HCT116 (cell line): ENCODE data around the gene FAN1. TPM values are rescaled to one million over a fixed set of nuclear protein-coding genes. Genes with fewer than 3 reads are reported as not detected.

Experiments
- ATAC-seq: fragments of 200-7000 bp; cut with Tn5 transposase; 2 replicates; pipeline ENCODE4 v1.9.1; 2020; ENCODE audit warnings: mild to moderate bottlenecking, moderate library complexity
- BruUV-seq: library from RNA; stranded (reverse); fragments of 400-500 nt; replicated peaks from 2 replicates; lab custom pipeline; 2021; lab: Mats Ljungman, UMichigan
- CTCF ChIA-PET: fragments of 300-600 bp; sonication (Branson Sonifier 250); formaldehyde crosslinking; loops from one replicate; lab custom pipeline; 2021; ENCODE audit warnings: antibody characterized with exemption; lab: Charles Lee
- POLR2A ChIA-PET: fragments of 300-600, 350-600 bp; sonication (Branson Sonifier 250); formaldehyde crosslinking; loops from one replicate; lab custom pipeline; 2021; ENCODE audit warnings: antibody characterized with exemption; lab: Charles Lee
- RAD21 ChIA-PET, 2 experiments: fragments of 300-600 bp; sonication (Branson Sonifier 250); formaldehyde crosslinking; loops; one replicate each; lab custom pipeline; 2023; ENCODE audit warnings: low total read pairs in 2 of 2; ENCODE audit not compliant: uncharacterized antibody in 2 of 2, unreplicated experiment in 2 of 2, low non-redundant PET in 1 of 2; lab: Charles Lee
- DNase-seq: peaks from one replicate; pipeline ENCODE4 v3.0.0-alpha.2; 2010; ENCODE audit warnings: low read depth, low spot score
- H2AFZ ChIP-seq: fragments of 200-600 bp; shearing (Covaris generic), sonication (generic); 2 replicates; pipeline ENCODE4 v1.6.1; 2017; ENCODE audit warnings: low read depth, mixed run types, mixed read lengths, antibody characterized with exemption, low read length; ENCODE audit not compliant: poor library complexity, severe bottlenecking
- H3K27ac ChIP-seq: 2 replicates; pipeline ENCODE4 v1.5.1; 2012; ENCODE audit warnings: low read depth, low read length
- H3K27me3 ChIP-seq: fragments of 200-600 bp; sonication (generic); 2 replicates; pipeline ENCODE4 v1.6.1; 2016; ENCODE audit warnings: mixed run types, low read length, mixed read lengths; ENCODE audit not compliant: insufficient read depth
- H3K36me3 ChIP-seq, 2 experiments: fragments of 200-500 bp in 1 of 2; fragments of 200-600 bp in 1 of 2; sonication (Bioruptor generic) in 1 of 2; sonication (generic) in 1 of 2; 2 replicates each; pipeline versions ENCODE4 v1.5.1 to v1.6.1; 2014 to 2016; ENCODE audit warnings: low read length in 2 of 2, inconsistent platforms in 1 of 2, mixed read lengths in 1 of 2, mixed run types in 1 of 2; ENCODE audit not compliant: insufficient read depth in 2 of 2, control insufficient read depth in 1 of 2
- H3K4me1 ChIP-seq, 2 experiments: fragments of 200-600 bp in 1 of 2; sonication (generic) in 1 of 2; 2 replicates each; pipeline versions ENCODE4 v1.5.1 to v1.6.1; 2012 to 2017; ENCODE audit warnings: low read length in 2 of 2, inconsistent platforms in 1 of 2, mild to moderate bottlenecking in 1 of 2, mixed read lengths in 1 of 2, mixed run types in 1 of 2, moderate library complexity in 1 of 2; ENCODE audit not compliant: insufficient read depth in 2 of 2, control insufficient read depth in 1 of 2
- H3K4me2 ChIP-seq: fragments of 200-600 bp; sonication (generic); 2 replicates; pipeline ENCODE4 v1.6.1; 2017; ENCODE audit warnings: mixed run types, low read length, mixed read lengths
- H3K4me3 ChIP-seq, 2 experiments: fragments of 200-600 bp in 1 of 2; sonication (generic) in 1 of 2; replicated peaks in 1 of 2; 2 replicates each; pipeline ENCODE4 v1.5.1; 2011 to 2016; ENCODE audit warnings: low read length in 2 of 2, control low read depth in 1 of 2, low read depth in 1 of 2, mild to moderate bottlenecking in 1 of 2, mixed read lengths in 1 of 2, mixed run types in 1 of 2
- H3K79me2 ChIP-seq: fragments of 200-600 bp; sonication (generic); 2 replicates; pipeline ENCODE4 v1.6.1; 2017; ENCODE audit warnings: mild to moderate bottlenecking, mixed run types, low read length, moderate library complexity, mixed read lengths; ENCODE audit not compliant: insufficient read depth
- H3K9ac ChIP-seq: fragments of 200-600 bp; sonication (generic); 2 replicates; pipeline ENCODE4 v1.6.1; 2016; ENCODE audit warnings: low read length, mixed read lengths
- H3K9me2 ChIP-seq: fragments of 200-600 bp; sonication (generic), shearing (Covaris generic); 2 replicates; pipeline ENCODE4 v1.6.1; 2017; ENCODE audit warnings: mixed run types, mild to moderate bottlenecking, moderate library complexity; ENCODE audit not compliant: insufficient read depth
- H3K9me3 ChIP-seq, 2 experiments: fragments of 200-500 bp in 1 of 2; fragments of 200-600 bp in 1 of 2; sonication (Bioruptor generic) in 1 of 2; sonication (generic) in 1 of 2; 2 replicates each; pipeline ENCODE4 v1.6.1; 2014 to 2017; ENCODE audit warnings: low read length in 2 of 2, mixed read lengths in 2 of 2, inconsistent platforms in 1 of 2, low read depth in 1 of 2, mild to moderate bottlenecking in 1 of 2, mixed run types in 1 of 2, moderate library complexity in 1 of 2; ENCODE audit not compliant: control insufficient read depth in 1 of 2, insufficient read depth in 1 of 2
- H4K20me1 ChIP-seq: fragments of 200-600 bp; sonication (generic), shearing (Covaris generic); 2 replicates; pipeline ENCODE4 v1.6.1; 2017; ENCODE audit warnings: mixed run types, mild to moderate bottlenecking, moderate library complexity; ENCODE audit not compliant: insufficient read depth
- ATF3 ChIP-seq: IDR thresholded peaks from 2 replicates; pipeline ENCODE4 v1.6.1; 2012
- CBX3 ChIP-seq: IDR thresholded peaks from 2 replicates; pipeline ENCODE4 v1.6.1; 2012; ENCODE audit warnings: low read depth
- CTCF ChIP-seq, 3 experiments: fragments of 200-600 bp in 1 of 3; sonication (generic) in 1 of 3; IDR thresholded peaks in 2 of 3; conservative IDR thresholded peaks in 1 of 3; 2 replicates each; pipeline ENCODE4 v1.5.1; 2012 to 2017; ENCODE audit warnings: low read depth in 2 of 3, low read length in 2 of 3, antibody characterized with exemption in 1 of 3, borderline replicate concordance in 1 of 3, control low read depth in 1 of 3, mild to moderate bottlenecking in 1 of 3, mixed read lengths in 1 of 3, mixed run types in 1 of 3, moderate library complexity in 1 of 3; ENCODE audit not compliant: insufficient read depth in 1 of 3
- ELF1 ChIP-seq: IDR thresholded peaks from 2 replicates; pipeline ENCODE4 v1.6.1; 2012; ENCODE audit warnings: low read depth, borderline replicate concordance
- MAX ChIP-seq: IDR thresholded peaks from 2 replicates; pipeline ENCODE4 v1.6.1; 2012
- RAD21 ChIP-seq: IDR thresholded peaks from 2 replicates; pipeline ENCODE4 v1.6.1; 2012; ENCODE audit warnings: low read depth, mild to moderate bottlenecking
- REST ChIP-seq: IDR thresholded peaks from 2 replicates; pipeline ENCODE4 v1.6.1; 2012; ENCODE audit warnings: low read depth
- TCF7L2 ChIP-seq: IDR thresholded peaks from 2 replicates; pipeline ENCODE4 v1.7.0; 2011; ENCODE audit warnings: borderline replicate concordance, inconsistent platforms; ENCODE audit not compliant: insufficient read depth, insufficient read length; ENCODE audit errors: extremely low read depth
- ZNF274 ChIP-seq: fragments of 200-500 bp; sonication (Bioruptor generic); IDR thresholded peaks from 2 replicates; pipeline ENCODE4 v1.6.1; 2014; ENCODE audit warnings: mild to moderate bottlenecking, low read depth, low read length, inconsistent platforms
- intact Hi-C: fragments of 100-400 bp; cut with micrococcal nuclease; formaldehyde crosslinking; loops from 2 replicates; pipeline ENCODE4 v1.10.0; 2022
- total RNA-seq: library from RNA; stranded (reverse); gene quantifications from one replicate; pipeline ENCODE4 v1.2.1, GENCODE V29; 2021; ENCODE audit not compliant: unreplicated experiment

Gene FAN1
- total RNA-seq, 1 experiment from 2014 or later, result 17.4 TPM

- Histone ChIP-seq H3K4me2 (no peak overlapping the region), H3K9ac (no peak overlapping the region), H4K20me1 (no peaks in the 10 kb centered on the region), H3K9me2 (no peaks in the 10 kb centered on the region), H3K27me3 (no peaks in the 10 kb centered on the region), H3K4me3 (no peak overlapping the region), H3K79me2 (no peaks in the 10 kb centered on the region), H3K9me3 (no peaks in the 10 kb centered on the region), H3K36me3 (no peaks in the 10 kb centered on the region), H2AFZ (no peak overlapping the region), H3K4me1 (no peaks in the 10 kb centered on the region), H3K27ac (no peak overlapping the region)
- no peak for ATAC-seq
- no peak for TF ChIP-seq RAD21
- ChIA-PET POLR2A (no interaction called here), RAD21 (no interaction called here), CTCF (no interaction called here)
- BruUV-seq, result no TSS peak
- intact Hi-C loops, result no loop called here
- no peak for DNase-seq
Measured at GRCh38 chr15:30877070-30877469, 26.6 kb upstream of the FAN1 start.

GRCh38 chr15:30878515-30878914 is 25.2 kb upstream of the FAN1 start:
- H3K4me2 ChIP-seq, result no peak overlapping the region
- no peaks in the 10 kb centered on the region for H3K4me1 ChIP-seq
- no peak overlapping the region for H2AFZ ChIP-seq
- no TSS peak for BruUV-seq
- TF ChIP-seq TCF7L2 (no peak), CBX3 (no peak), MAX (no peak), CTCF (IDR thresholded peaks at IDR 0.05 in 2 of 3, conservative IDR thresholded peaks at IDR 0.05 in 1 of 3; ENCODE audit: borderline replicate concordance in 1 of 3, insufficient read depth in 1 of 3, low read depth in 2 of 3, low read length in 2 of 3) (no peak), ELF1 (no peak), ATF3 (no peak), REST (no peak), ZNF274 (no peak)
- H3K4me3 ChIP-seq, result no peak overlapping the region
- DNase-seq, result no peak
- H3K9ac ChIP-seq, result no peak overlapping the region
- H3K9me3 ChIP-seq, result no peaks in the 10 kb centered on the region
- no peak for ATAC-seq
- intact Hi-C loops, result no loop called here
- no peaks in the 10 kb centered on the region for H3K27me3 ChIP-seq
- ChIA-PET POLR2A (no interaction called here), RAD21 (no interaction called here), CTCF (no interaction called here)
- no peak overlapping the region for H3K27ac ChIP-seq
- no peaks in the 10 kb centered on the region for H4K20me1 ChIP-seq
- no peaks in the 10 kb centered on the region for H3K9me2 ChIP-seq
- H3K79me2 ChIP-seq, result no peaks in the 10 kb centered on the region
- no peaks in the 10 kb centered on the region for H3K36me3 ChIP-seq
